CD4-positive, alpha-beta T cell treated with Interleukin-21 for 1 hour (primary cell): ENCODE results near the gene TMEM132D.

Experiments used
- DNase-seq: peaks from one replicate; pipeline ENCODE4 v3.0.0-alpha.2; 2020

TMEM132D gene

DNA sequence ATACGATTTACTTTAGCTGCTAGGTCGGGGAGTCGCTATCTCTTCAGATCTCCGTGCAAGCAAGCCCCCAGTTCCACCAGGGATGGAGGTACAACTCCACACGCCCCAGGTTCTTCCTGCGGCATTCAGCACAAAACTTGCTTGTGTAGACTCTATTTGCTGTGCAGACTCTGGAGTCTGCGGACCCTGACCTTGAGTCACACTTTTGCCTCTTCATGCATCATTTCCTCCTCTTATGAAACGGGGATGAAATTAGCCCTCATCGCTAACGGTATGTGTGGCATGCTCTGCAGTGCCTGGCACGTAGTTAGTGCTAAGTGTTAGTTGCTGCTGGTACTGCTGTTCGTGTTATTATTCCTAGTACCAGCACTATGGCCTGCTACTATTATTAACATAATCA lies 84.4 kb downstream of the TMEM132D start:
- no peak for DNase-seq

DNA sequence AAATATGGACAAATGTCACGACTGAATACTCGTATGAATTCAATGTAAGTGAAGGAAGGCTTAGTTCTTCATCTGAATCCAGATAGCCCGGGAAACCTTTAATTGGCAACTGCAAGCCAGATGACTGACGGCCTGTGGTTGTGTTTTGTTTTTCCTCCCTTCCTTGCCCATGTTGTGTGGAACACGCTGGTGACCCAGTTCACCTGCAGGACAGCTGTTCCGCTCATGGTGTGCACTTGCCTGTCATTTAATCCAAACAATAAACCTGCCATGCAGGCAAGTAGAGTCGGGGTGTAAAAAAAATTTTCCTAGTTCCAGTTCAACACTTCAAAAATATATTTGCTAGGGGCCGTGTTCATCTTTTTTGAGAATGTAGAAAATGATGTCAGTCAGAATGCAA lies 88.0 kb downstream of the TMEM132D start:
- DNase-seq = no peak

DNA sequence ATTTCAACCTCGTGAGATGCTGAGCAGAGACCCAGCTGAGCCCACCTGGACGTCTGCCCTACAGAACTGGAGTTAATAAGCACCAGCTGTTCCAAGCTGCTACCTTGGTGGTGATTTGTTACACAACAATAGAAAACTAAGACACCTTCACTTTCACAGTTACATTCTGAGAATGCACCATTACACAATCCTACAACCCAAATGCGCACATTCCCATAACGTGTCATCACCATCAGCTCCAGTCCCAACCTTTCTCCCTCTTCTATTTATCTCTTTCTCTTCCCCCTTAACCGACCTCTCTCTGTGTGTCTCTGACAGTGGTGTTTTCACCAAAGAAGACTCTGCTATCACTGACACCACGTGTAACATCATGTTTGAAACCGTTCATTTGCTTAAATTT lies 91.9 kb downstream of the TMEM132D start:
- no peak for DNase-seq

DNA sequence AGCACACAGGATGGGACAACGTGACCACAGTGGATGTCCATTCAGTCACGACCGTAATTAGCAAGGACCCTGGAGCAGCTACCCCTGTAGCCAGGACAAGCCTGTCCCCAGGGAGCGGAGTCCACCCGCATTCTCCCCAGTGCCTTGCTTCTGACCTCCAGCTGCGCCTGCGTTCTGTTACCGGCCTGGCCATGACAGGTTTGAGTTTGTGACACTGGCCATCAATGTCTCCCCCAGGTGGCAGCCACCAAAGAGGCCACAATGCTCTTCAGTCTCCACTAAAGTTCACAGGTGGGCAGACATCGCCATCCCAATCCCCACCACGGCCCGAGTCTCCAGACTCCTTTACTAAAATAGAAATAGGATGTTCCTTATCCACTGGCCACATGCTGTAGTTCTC lies 96.7 kb downstream of the TMEM132D start:
- no peak for DNase-seq

DNA sequence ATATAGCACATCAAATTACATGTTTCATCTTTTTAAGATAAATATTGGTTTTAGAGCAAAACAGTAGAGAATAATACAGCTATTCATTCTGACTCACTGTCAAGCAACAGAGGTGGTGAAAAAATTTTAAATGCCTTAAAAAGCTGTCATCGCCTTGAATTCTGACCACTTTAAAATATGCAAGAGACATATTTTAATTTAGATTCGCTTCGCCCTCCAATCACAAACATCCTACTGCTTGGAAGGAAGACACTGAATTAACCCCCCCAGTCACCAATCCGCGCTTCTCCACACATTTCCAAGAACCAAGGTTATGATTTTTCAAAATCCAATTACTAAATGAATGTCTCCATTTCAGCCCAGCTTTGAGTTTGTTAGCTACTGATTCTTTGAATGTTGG lies 112.4 kb downstream of the TMEM132D start:
- no peak for DNase-seq

DNA sequence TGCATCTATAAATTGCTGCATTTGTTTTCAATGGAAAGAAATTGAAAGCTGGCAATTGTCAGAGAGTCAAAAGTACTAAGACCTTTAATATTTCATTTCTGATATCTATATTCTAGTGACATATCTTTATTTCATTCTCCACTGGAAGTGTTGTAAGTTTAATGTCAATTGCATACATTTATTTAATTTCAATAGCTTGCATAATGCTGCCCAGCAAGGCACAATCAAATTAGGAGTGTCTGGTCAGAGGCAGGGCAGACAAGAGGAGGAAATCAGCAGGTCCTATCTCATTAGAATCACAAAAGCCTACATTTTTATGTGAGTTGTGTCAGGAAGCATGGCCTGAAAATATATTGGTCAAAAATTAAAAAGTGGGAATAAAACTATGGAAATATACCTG lies 112.9 kb downstream of the TMEM132D start:
- no peak for DNase-seq

DNA sequence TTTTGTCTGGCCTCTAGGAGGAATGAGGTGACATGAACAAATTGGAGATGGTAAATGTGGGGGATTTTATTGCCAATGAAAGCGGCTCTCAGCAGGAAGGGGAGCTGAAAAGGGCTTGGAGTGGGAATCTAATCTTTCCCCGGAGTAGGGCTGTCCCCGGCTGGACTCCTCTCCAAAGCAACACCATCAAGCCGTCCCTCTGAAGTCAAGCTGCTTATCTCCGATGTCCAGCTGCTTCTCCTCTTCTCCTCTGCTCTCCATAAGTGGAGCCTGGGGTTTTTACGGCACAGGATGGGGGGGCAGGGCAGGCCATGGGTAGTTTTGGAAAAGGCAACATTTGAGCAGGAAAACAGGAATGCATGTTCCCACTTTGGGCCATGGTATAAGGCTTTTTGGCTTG lies 113.5 kb downstream of the TMEM132D start:
- no peak for DNase-seq

DNA sequence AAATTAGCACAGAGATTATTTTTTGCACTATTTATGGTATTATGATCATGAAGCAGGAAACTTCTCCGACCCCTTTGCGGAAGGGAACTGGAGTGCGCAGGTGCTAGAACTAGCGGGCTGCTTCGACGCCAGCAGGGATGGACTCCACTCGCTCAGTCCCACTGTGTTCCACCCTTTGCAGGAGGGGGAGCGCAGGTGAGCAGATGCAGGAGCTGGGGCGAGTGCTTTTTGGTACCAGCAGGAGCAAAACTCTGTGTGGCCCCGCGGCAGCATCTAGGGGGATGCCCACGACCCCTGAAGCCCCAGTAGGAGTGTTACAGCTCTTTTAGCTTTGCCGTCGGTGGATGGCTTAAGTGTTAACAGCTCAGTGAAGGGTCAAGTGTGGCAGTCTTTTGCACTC lies 113.9 kb downstream of the TMEM132D start:
- DNase-seq = no peak

DNA sequence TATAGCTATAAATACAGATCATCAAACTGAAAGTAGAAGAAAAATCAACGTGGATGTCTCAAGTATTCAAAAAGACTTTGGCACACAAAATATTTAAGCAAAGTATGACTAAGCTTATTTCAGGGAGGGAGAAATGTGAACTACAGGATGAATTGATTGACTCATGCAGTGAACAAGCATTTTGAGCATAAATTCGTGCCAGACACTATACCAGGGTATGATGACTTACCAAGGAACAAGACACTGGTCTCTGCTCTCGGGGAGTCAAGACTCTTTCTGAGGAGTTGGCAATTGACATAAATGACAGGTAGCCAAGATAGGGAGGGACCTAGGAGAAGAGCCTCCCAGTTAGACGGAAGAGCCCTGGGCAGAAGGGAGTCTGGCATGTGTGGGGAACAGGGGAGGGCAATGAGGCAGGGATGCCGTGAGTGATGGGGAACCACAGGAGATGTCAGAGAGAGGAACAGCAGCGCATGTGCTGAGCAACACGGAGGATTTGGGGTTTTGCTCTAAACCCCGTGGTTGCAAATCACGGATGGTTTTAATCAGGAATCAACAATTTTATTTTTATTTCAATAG lies 115.2 kb downstream of the TMEM132D start:
- DNase-seq = no peak

DNA sequence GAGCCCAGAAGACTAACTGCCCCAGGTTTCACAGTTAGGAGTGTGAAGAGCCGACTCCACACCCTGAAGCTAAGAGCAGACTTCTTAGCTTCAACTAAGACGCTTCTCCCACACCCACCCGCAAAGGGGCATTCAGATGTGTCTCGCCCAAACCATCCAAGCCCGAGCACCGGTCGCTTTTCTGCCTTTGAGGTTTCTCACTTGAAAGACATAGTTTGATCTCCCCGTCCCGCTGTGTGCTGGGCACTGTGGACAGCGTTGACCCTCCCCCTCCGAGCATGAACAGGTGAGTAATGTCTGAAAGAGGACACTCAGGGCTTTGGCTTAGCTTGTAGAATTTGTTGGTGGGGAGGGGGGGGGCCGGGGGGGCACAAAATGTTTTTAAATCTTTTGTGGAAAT lies 123.8 kb downstream of the TMEM132D start:
- no peak for DNase-seq

DNA sequence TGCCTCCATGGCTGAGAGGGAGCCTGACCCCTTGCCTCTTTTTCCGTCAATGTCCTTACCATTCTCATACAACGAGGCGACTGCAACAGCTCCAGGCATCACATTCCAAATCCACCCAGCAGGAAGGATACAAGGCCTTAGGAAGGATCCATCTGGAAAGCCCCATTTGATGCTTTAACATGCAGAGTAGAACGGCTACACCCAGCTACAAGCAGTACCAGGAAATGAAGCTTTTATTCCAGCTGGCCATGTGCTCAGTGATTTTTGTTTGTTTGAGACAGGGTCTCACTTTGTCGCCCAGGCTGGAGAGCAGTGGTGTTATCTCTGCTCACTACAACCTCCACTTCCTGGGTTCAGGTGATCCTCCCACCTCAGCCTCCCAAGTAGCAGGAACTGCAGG lies 124.8 kb downstream of the TMEM132D start:
- no peak for DNase-seq

DNA sequence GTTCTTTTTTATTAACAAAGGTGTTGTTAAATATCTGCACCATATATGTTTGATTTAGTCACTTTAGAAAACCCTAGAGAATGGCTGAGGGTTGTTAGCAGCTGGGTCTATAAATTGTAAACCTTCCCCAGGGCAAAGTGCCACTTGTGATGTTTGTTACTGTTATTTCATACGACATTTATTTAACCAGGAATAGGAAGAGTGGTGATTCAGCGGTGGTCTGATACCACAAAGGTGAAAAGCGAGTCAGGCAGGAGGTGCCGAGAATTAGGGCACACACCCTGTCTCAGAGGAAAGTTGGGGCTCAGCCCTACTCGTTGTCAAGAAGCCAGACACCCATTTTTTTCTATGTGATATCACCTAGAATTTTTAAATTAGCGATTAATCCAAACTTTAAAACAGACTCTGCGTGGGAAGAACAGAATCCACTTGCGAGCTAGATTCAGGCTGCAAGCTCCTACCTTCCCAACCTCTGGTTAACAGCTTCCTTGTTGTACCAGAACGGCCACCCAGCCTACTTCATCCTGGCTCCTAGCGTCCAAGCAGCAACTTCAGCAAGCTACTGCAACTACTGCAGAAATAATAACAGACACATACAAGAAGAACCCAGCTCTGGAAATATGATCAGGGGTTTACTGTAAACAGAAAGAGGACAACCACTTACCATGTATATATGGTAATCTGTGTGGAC lies 126.7 kb downstream of the TMEM132D start:
- DNase-seq = no peak

DNA sequence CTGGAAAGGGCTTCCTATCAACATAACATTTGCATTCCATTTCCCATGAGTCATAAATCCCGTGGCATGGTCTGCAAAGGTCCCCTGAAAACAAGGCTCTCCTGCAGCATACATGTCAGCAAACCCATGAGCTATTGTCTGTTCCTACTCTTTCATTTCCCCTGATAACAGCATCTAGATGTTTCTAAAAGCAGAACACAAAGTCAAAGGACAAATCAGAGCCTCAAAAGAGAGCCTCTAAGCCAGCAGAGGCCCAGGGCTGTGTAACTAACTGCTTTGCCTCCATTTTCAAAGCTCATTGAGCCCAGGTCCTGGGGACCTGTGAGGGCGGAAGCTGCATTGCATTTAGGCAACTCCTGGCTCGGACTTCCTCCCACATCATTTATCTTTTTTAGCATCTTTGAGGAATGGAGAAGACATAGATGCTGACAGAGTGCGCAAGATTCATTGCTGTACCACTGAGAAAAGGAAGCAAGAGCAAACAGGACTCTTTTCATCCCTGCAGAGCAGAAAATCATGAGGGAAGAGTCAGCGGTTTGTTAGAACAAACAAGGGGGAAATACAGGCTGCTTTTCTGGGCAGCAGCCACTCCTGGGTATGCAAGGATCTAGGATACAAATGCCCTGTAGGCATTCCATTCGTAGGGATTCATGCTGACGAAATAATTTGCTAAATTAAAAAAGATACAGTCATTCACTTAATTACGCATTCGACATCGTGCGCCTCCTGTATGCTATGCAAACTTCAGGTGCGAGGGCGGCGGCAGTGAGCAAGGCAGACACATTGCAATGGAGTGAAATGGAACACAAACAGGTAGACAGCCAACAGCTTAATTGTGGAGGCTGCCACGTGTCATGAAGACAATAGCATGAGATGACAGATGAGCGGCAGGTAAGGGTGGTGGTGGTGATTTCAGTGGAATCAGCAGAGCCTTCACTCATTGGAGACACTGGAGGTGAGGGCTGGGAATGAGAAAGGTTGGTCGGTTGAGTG lies 131.0 kb downstream of the TMEM132D start:
- DNase-seq = no peak

DNA sequence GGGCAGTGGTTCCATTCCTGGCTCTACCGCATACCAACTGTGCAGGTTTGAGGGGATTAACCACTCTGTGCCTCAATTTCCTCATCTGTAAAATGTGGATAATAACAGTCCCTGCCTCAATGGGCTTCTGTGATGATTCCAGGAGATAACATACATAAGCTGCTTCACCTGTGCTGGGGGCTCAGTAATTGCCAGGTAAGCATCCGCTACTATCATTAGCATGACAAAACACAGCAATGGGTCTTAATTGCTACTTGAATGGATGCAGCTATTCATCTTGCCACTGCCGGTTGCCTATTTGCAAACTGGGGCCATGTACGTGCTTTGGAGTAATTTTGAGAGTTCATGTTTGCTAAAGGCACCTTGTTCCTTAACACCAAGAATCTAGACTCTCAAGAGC lies 132.6 kb downstream of the TMEM132D start:
- DNase-seq = no peak

DNA sequence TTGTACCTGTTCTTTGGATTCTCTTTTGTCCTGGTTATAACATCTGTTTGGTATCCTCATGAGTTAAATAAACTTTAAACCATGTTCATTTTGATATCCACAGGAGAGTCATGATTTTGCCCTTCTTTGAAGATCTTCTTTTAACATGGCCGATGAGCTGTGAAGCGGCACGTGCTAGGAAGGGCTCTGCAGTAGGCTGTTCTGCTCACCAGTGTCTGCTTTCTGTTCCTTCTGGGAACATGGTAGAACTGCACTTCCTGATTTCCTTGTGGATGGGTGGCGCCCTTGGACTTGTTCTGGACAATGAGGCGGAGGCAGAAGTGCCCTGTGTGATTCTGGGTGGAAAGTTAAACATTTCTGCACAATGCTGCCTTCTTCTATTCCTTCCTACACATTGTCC lies 138.1 kb downstream of the TMEM132D start:
- DNase-seq = no peak

DNA sequence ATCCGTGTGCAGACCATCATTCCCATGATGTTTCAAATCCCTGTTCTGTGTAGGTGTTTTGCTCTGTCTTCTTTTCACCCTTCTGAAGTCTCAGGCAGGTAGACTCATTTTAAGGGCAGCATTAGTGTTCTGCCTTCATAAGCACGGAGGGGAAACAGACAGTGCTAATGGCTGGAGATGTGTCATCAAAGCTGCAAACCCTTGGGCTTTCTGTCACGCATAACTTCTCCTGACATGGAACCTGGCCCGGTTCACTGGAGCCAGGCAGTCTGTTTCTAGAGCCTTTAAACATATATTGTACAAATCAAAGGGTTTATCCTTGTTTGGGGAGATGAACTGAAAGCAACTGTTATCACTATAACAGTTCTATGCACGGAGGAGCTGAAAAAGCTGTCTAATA lies 141.4 kb downstream of the TMEM132D start:
- no peak for DNase-seq

DNA sequence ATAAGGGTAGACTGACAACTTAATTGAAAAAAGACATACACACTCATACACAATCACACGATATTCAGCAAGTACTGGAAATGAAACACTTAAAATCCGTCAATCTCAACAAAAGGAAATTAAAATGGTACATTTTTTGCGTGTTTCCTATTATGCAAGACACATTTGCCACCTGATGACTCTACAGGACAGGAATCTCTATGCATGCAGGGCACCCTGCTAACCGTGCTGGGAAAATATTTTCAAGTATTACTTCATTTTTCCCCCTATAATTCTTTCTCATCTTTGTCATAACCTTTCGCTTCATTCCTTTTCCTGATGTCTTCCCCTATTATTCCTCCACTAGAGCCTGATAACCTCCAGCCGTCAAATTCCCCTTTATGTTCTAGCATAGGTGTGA lies 150.2 kb downstream of the TMEM132D start:
- no peak for DNase-seq

DNA sequence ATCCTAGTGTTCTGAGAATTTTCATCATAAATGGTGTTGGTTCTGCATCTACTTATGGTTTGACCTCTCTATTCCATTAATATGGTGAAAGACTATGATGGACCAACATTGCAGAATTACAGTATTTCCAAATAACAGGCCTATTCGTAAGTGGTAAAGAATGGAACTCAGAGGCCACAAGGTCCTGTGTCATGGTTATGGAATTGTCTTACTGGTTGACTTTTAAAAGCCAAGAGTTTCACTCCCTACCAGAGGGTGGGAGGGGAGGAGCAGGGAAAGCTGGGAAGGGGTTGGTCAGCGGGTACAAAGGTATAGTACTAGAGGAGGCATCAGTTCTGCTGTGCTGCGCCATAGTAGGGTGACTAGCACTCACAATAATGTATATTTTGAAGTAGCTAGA lies 153.4 kb downstream of the TMEM132D start:
- no peak for DNase-seq

DNA sequence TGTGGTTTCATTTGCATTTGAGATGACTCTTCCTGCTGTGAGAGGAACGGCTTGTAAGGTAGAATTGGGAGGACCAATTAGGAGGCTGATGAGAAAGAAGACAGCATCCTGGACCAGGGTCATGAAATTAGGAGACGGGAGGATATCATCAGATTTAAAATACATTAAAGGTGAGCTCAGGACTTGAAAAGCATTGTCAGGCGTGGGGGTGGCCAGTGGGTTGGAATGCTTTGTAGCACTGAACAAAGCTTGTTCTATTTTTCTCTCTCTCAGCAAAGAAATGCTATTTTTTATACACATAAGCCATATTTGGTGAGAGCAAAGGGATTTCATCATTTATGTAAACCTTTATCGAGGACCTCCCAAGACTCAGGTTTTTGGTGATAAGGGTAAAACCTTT lies 157.5 kb downstream of the TMEM132D start:
- no peak for DNase-seq

DNA sequence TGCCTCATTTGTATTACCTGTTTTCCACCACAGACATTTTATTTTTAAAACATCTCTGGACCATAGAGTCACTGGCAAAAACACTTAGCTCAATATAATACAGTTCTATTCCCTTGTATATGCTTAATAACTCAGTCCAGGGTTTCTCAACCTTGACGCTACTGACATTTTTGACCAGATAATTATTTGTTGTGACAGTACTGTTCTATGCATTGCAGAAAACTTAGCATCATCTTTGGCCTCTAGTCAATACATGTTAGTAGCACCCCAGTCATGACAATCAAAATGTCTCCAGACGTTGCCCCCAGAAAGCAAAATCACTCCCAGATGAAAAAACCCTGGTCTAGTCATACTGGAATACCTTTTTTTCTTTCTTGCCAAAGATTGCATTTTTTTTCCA lies 174.7 kb downstream of the TMEM132D start:
- no peak for DNase-seq

DNA sequence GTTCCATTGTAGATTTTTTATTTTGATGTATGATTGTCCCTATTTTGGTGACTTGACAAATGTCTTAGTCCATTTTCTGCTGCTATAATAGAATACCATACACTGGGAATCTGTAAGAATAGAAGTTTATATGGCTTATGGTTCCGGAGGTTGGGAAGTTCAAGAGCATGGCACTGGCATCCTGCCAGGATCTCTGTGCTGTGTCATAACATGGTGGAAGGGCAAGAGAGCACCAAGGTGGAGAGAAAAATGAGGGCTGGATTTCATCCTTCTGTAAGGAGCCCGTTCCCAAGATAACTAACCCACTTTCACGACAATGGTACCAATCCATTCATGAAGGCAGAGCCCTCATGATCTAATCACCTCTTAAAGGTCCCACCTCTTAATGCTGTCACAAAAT lies 176.7 kb downstream of the TMEM132D start:
- no peak for DNase-seq

DNA sequence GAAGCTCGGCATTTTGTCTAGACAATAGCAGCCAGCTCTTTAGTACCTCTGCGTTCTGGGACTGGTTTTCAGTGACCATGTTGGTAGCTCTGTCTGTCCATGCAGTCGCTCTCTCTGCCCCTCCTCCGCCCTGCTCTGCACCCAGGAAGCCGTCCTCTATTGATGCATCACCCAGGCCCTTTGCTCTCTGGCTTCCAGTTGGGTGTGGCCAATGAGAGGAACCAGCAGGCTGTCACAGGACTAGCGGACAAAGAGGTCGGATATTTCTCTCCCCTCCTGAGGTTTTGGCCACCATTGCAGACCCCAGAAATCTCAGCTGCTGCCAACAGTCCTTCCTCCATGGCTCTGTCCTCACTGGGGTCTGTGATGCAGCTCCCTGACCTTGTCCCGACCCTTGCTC lies 180.6 kb downstream of the TMEM132D start:
- no peak for DNase-seq

DNA sequence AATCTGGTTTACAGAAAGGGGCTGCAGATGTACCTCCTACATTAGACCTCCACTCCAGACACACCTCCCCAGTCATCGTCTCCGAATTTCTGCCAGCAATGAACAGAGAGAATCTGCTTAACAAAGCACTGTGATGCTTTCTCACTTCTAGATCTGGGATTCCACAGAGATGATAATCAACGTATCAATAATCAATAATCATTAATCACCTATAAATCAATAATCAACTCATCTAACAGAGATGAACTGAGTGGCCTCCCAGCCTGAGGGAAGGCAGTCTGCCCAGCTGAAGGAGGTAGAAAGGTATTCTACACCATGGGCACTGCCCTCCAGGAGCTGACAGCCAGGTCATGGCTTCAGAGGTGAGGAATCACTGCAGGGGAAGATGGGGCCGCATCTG lies 183.2 kb downstream of the TMEM132D start:
- DNase-seq = no peak

DNA sequence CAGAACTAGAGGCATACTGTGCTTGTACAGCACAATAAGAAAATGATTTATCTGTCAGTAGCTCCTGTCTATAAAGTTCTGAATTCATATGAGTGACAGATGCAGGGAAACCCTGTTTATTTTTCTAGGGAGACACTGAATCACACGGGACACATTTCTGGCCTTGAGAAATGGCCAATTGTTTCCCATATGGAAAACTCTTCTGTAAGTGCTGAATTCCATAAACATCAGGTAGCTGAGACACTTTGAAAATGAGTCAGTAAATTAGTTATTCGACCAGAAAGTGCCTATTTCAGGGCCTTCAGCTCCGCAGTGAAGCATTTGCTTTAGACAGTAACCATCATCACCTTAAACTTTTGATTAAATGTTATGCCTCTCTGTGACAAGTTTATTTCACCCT lies 184.4 kb downstream of the TMEM132D start:
- no peak for DNase-seq
